Activated T-helper 1 cell treated with Interleukin-2 at 50 U/mL for 16 hours (primary cell): Measurements from ENCODE around the gene LEF1.
A peak's percentile ranks its signal among the peaks of the same experiment; 100 is the strongest.
"Not testable (repeated sequence)": the region's sequence is repeated elsewhere in the genome, so short reads cannot be mapped to it uniquely, and the experiment has no call there.

Source experiments
- DNase-seq: peaks from one replicate; pipeline ENCODE4 v3.0.0-alpha.2; 2020; ENCODE audit warnings: low read depth

LEF1 gene

DNA sequence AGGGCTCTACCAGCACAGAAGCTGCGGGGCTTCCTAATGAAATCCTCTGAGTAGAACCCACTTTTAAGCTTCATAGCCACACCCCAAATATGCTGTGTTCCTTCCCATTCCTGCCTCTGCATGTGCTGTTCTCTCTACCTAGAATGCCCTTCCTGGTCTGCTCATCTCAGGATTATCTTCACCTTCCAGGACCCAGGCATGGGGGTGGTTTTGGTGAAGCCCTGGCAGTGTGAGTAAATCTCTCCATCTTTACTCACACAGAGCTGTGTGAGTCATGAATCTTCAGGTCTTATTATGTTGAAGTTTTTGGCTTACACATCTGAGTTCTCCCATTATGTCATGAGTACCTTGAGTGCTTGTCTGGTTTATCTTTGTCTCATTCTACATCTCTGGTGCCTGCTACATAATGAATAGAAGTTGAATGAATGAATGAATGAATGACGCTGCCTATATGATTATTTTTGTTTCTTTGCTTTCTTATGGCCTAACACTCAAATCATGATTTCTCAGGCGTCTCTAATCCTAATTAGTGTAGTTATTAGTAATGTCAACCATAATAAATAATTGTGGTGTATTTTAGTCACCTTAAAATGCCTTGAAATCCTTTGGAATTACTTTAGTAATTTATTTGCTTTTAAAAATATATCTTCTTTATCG is 137.2 kb downstream of the LEF1 start:
- DNase-seq = no peak

DNA sequence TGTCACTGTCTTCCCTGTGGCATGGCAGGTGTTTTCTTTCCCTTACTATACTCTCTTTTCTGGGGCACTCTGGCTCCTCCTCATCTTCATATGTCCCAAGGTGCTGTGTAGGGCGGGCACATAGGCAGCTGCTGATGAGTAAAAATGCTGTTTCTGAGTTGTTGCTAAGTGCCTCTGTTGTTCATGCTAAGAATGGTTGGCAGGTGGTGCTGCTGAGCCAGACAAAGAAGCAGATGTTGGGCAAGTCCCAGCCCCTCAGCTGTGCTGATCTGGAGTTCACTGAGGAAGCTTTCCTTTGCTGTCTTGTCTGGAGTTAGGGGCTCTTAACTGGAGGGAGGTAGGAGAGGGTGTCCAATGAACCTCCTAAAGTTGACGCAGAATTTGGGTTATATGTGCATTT is 138.4 kb downstream of the LEF1 start:
- peak; percentile 37 for DNase-seq

DNA sequence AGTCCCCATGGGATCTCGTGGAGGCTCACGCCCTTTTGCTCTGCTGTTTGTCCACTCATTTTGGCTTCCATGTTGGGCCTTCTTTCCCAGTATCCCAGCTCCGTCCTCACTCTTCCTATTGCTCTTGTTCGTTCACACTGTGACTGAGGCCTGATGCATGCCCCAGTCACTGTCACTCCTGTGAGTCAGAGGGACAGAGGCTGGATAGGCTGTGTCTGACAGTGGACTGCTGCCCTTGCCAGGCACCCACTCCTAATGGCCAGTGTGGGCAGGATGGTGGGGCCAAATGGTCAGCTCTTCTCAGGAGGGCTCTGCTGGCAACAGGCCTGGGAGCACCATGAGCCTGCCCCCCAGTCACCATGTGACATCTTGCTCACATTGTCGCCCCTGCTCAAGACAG is 139.0 kb downstream of the LEF1 start:
- no peak for DNase-seq

DNA sequence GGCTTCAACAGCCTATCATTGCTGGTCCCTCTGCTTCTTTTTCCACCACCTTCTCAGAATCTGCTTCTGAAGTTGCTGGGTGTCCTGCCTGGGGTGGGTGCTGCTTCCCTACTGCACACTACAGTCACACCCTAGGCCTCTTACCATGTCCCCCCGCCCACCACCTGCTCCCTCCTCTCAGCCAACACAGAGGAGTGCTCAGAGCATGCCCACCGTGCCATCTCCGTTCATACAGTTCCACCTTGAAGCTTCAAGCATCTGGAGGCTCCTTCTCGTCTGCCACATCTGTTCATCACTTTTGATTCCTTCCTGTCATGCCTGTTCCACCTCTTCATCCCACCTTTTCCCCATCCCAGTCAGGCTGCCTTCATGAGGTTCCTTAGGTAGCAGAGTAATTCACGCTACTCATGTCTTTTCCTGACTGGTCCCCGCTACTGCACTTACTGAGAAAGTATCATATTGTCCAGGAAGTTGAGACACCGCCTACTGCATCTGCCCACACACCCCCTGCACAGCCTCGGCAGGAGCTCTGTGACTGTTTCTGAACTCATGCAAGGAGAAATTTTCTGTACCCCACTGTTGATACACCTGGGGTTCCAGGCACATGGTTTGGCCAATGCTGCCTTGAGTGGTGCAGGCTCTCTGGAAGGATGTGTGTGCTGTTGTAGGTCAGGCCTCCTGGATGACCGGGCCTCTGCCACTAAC is 139.6 kb downstream of the LEF1 start:
- DNase-seq = no peak

DNA sequence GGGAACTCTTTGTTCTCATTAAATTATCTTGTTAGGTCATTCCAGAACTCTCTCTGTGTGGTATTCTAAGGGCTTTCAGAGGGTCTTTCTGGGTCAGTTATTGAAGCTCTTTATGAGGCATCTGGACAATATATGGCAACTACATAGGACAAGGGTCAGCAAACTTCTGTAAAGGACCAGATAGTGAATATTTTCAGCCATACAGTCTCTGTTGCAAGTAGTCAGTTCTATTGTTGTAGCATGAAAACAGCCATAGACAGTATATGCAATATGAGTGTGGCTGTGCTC is 143.9 kb downstream of the LEF1 start:
- no peak for DNase-seq

DNA sequence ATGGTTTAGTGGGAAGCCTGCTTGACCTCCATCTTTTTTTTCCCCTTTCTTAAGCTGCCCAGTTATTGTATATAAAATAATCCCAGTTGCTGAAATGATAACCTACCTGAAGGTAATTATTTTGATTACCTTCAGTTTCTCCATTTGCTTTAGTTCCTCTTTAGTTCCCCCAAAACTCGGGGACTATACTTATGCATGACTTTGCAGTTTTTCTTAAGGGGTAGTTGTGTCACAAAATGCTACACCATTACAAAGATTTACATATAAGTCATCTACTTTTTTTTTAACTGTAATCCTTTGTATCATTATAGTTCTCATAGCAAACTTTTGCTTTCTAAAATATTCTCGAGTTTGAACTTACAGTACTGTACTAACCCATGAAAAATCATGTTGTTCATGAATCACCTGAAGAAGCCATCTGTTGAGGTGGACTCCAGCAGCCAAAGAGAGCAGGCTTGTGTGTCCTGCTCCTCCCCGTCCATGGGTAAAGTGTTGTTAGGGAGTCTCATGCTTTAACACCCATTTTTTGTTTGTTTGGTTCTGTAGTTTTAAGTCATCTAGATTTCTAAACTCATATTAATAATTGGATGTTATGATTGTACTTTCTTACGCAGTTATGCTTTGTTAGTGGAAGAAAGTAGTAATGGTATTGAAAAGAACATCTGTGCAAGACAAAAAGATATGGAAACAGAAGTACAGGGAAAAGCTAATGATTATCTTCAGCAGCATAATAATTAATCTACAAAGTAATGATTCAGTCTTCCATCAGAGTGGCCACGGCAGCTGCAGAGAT is 144.5 kb downstream of the LEF1 start:
- no peak for DNase-seq

- no peak for DNase-seq
Measured at GRCh38 chr4:108018884-108019187, 149.9 kb downstream of the LEF1 start.

- DNase-seq = peak; percentile 63
Measured at GRCh38 chr4:108018040-108018883, 150.5 kb downstream of the LEF1 start.

DNA sequence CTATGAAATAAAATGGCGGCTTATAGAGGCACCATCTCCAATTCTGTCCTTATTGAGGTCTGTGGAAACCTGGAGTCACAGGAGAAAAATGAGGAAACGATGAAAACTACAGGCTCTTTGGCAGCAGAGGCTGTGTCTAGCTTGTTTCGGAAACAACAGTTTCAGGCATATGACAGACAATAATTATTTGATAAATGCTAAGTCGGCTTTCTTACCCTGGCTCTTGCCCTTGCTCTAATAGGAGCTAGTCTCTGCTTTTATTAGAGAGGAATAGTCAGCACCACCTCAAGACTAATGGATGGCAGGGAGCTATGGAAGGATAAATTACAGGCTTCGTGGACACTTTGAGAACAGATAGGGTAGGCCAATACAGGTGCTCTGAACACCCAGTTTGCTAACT is 154.8 kb downstream of the LEF1 start:
- no peak for DNase-seq

DNA sequence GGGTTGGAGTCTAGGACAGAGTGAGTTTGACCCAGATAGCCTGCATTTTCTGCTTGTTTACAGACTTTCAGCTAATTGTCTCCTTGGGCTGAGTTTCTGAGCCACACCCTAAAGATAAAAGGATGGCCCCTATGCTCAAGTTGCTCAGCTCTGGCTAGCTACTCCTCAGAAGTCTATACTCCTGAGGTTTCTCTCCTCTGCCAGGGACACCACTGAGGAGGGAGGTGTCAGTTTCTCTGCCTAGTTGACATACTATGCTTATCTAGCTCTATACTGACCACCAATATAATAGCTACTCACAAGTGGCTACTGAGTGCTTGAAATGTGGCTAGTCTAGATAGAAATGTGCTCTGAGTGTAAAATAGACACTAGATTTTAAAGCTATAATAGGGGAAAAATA is 155.4 kb downstream of the LEF1 start:
- no peak for DNase-seq

DNA sequence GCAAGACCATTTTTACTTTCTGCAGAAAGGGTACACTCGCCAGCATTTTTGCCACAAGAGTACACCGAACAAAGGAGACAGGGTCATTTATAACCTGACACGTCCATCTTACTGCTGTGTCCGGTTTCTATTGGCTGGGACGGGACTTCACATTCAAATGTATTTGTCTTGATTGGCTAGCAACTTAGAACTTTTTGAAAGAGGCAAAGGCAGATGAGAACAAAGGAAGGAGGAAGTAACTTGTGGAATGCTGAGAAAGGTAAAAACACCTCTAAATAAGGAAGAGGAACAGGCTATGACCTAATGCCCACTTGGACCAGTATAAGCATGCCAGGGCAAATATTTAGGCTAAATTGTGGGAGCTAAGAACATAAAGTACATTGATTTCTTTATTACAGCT is 156.3 kb downstream of the LEF1 start:
- DNase-seq = not testable (repeated sequence)

GRCh38 chr4:108010167-108010566 is 158.6 kb downstream of the LEF1 start:
- DNase-seq = no peak

- DNase-seq = no peak
Measured at GRCh38 chr4:108008721-108009120, 160.0 kb downstream of the LEF1 start.

- no peak for DNase-seq
Measured at GRCh38 chr4:108007984-108008383, 160.7 kb downstream of the LEF1 start.

GRCh38 chr4:108006361-108006760 is 162.4 kb downstream of the LEF1 start:
- no peak for DNase-seq

DNA sequence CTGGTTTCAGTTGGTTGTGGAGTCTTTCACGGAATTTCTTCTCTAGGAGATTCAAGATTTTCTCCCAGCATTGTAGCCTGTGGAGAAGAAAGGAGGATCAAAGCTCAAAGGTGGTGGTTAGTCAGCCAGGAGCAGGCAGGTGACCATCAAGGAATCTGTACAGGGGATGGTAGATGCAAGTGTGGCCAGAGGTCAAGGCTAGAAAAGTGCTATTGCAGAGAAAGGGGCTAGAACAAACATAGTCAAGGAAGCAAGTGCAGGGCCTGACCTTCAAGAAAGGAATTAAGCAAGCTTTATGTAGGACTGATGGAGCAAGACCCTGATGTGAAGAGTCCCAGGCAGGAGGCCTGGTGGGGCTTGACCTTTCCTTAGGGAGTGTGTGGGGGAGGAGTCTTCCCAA is 162.9 kb downstream of the LEF1 start:
- no peak for DNase-seq

DNA sequence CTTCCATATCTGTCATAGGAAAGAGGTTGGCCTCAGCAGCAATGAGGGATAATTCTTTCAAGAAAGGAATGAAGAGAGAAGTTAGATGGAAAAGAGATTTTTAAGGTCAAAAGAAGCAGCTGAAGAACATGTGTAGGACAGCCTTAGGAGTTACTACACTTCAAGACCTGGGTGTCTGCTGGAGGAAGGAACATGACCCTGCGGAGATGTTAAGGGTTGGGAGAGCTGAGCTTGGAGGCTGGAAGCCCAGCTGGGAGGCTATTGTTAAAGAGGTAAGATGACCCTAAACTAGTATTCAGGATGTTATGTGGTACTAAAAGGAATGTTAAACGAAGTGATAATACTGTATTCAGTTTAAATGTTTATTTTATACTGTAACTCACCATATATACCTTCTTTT is 164.1 kb downstream of the LEF1 start:
- no peak for DNase-seq

- DNase-seq = no peak
Measured at GRCh38 chr4:108003982-108004515, 164.7 kb downstream of the LEF1 start.

GRCh38 chr4:108001540-108002135 is 167.1 kb downstream of the LEF1 start:
- DNase-seq = no peak

GRCh38 chr4:107999932-108000539 is 168.7 kb downstream of the LEF1 start:
- no peak for DNase-seq

GRCh38 chr4:107997794-107998193 is 170.9 kb downstream of the LEF1 start:
- no peak for DNase-seq
